Brain microvascular endothelial cell (primary cell): ENCODE measurements around the gene TNP1.

ENCODE experiments used
- DNase-seq: peaks from one replicate; pipeline ENCODE4 v3.0.0-alpha.2; 2020
- H3K27ac ChIP-seq: fragments of 250-450 bp; sonication (Bioruptor Pico); 2 replicates; pipeline ENCODE4 v1.5.1; 2020; ENCODE audit warnings: mild to moderate bottlenecking, moderate library complexity
- H3K27me3 ChIP-seq: fragments of 250-450 bp; sonication (Bioruptor Pico); replicated peaks from 2 replicates; pipeline ENCODE4 v1.5.1; 2020; ENCODE audit warnings: mild to moderate bottlenecking
- H3K36me3 ChIP-seq: fragments of 250-450 bp; sonication (Bioruptor Pico); replicated peaks from 2 replicates; pipeline ENCODE4 v1.5.1; 2020; ENCODE audit warnings: mild to moderate bottlenecking
- H3K4me3 ChIP-seq: 2 replicates; pipeline ENCODE4 v1.5.1; 2011; ENCODE audit warnings: low read depth, mild to moderate bottlenecking, control low read depth, low read length, moderate library complexity
- in situ Hi-C: cut with HindIII; loops from 2 replicates; pipeline ENCODE4 v1.10.0; 2017; ENCODE audit warnings: low sequenced_read_pairs, low pct_ligation_motif_present
- TF ChIP-seq, protein P1 (sequence below): IDR thresholded peaks from 2 replicates; pipeline ENCODE4 v1.5.1; 2011; ENCODE audit warnings: low read depth, mild to moderate bottlenecking, moderate library complexity, low read length, control low read depth, inconsistent platforms; ENCODE audit errors: missing control alignments

Gene TNP1

DNA sequence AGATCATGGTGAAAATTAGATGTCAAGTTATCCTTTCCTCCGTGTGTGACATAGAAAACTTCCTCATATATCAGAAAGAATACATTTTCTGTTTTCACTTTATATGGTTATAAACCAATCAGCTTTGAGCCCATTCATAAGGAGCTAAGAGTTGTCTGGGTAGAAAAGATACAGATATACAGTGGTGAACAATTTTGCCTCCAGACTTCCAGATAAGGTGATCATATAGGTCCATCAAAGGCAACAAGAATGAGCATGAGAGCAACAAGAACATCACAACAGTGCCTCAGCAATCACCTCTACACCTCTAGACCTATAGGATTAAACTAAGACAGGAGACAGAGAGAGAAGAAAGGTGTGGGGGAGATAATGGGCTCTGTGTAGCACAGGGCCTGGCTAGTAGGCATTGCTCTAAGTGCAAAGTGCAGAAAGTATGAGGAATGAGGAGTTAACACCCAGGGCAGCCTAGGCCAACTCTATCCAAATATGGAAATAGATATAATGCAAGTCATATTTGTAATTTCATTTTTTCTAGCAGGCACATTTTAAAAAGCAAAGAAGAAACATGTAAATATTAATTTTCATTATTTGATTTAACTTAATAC, 8.3 kb downstream of the TNP1 start:
- in situ Hi-C loops, result no loop called here
- no peak for DNase-seq
- Histone ChIP-seq H3K27me3 (no peaks in the 10 kb centered on the region), H3K36me3 (no peaks in the 10 kb centered on the region), H3K27ac (no peak overlapping the region), H3K4me3 (no peak overlapping the region)
- TF ChIP-seq, protein P1, sequence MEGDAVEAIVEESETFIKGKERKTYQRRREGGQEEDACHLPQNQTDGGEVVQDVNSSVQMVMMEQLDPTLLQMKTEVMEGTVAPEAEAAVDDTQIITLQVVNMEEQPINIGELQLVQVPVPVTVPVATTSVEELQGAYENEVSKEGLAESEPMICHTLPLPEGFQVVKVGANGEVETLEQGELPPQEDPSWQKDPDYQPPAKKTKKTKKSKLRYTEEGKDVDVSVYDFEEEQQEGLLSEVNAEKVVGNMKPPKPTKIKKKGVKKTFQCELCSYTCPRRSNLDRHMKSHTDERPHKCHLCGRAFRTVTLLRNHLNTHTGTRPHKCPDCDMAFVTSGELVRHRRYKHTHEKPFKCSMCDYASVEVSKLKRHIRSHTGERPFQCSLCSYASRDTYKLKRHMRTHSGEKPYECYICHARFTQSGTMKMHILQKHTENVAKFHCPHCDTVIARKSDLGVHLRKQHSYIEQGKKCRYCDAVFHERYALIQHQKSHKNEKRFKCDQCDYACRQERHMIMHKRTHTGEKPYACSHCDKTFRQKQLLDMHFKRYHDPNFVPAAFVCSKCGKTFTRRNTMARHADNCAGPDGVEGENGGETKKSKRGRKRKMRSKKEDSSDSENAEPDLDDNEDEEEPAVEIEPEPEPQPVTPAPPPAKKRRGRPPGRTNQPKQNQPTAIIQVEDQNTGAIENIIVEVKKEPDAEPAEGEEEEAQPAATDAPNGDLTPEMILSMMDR, result no peak

DNA sequence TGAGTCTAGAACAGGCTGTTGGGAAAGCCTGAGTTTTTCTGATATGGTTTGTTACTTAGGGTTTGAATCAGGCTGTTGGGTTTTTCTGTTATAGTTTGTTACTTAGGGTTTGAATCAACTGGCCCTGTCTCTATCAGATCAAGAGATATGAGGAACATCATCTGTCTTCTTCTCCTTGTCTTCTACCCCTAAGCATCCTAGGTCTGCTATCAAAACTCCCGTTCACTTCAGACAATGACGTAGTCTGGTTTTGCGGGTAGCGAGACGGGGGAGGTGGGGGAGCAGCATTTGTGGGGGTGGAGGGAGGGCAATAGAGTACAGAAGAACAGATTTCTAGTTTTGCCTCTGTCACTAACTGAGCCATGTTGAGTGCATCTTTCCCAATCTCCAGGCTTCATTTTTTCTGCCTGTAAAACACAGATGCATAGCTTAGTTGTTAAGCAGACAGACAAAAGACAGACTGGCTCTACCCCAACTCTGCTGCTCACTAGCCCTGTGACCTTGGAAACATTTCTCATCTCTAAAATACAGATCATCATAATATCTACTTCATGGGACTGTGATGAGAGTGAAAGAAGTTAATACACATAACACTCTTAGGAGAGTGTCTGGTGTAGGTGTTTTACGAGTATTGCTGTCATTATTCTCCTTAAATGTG, 9.1 kb downstream of the TNP1 start:
- no peak overlapping the region for H3K4me3 ChIP-seq
- in situ Hi-C loops, result no loop called here
- no peak overlapping the region for H3K27ac ChIP-seq
- no peak for DNase-seq
- TF ChIP-seq, protein P1, result no peak
- H3K36me3 ChIP-seq, result no peaks in the 10 kb centered on the region
- no peaks in the 10 kb centered on the region for H3K27me3 ChIP-seq

DNA sequence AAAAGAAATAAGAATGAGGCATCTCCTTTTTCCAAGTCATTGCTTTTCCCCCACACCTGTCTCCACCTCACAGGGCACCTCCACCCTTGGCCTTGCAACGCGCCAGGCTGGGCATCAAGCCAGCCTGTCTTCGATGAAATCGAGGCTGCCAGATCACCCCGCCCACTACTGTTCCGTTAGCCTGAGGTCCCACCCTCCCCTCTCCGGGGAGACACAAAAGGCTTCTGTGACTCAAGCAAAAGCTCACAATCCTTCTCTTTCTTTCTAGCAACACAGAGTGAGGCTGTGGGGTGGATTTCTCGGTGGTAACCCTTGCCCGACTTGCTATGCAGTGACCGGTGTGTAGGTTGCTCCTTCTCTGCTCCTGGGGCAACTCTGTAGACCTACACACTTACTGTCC, 9.9 kb downstream of the TNP1 start:
- no peak for DNase-seq
- Histone ChIP-seq H3K27me3 (no peaks in the 10 kb centered on the region), H3K4me3 (no peak overlapping the region), H3K27ac (no peak overlapping the region), H3K36me3 (no peaks in the 10 kb centered on the region)
- TF ChIP-seq, protein P1, result no peak
- in situ Hi-C loops, result no loop called here

DNA sequence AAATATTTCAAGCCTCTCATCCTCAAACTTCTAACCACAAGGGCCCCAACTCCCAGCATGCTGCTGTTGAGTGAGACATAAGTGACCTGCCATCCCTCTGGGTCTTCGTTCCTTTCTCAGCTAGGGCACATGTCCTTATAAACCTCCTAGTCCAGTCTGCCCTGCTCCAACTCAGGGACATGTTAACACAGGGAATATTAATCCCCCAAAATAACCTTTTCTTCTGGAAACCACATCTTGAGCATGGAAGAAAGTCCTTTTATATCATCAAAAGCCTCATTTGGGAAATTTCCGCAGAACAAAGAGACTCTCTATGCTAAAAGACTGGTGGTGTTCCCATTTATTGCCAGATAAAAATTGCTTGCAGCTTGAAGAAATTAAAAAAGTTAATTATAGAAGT, 14.4 kb downstream of the TNP1 start:
- no peak overlapping the region for H3K4me3 ChIP-seq
- no peaks in the 10 kb centered on the region for H3K36me3 ChIP-seq
- no peak for DNase-seq
- TF ChIP-seq, protein P1, result no peak
- in situ Hi-C loops, result no loop called here
- H3K27ac ChIP-seq, result no peak overlapping the region
- no peaks in the 10 kb centered on the region for H3K27me3 ChIP-seq

DNA sequence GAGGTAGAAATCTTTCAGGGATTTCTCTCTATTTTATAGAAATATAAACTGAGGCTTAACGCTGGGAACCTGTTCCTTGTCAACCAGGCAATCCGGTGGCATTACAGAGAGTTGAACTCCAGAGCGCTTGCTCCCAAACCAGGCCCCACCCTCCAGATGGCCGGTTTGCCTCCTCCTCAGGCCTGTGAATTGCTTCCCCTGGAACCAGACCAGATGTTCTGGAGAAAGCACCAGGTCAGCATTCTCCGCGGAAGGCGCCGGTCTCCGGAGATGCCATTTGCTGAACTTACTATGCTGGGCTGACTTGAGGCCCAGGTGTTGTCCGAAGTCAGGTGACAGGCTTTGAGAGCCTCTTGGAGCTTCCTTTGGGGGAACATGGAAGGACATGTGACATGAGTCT, 17.2 kb downstream of the TNP1 start:
- TF ChIP-seq, protein P1, result no peak
- no peak overlapping the region for H3K4me3 ChIP-seq
- H3K36me3 ChIP-seq, result no peaks in the 10 kb centered on the region
- in situ Hi-C loops, result no loop called here
- no peaks in the 10 kb centered on the region for H3K27me3 ChIP-seq
- no peak overlapping the region for H3K27ac ChIP-seq
- DNase-seq, result no peak

DNA sequence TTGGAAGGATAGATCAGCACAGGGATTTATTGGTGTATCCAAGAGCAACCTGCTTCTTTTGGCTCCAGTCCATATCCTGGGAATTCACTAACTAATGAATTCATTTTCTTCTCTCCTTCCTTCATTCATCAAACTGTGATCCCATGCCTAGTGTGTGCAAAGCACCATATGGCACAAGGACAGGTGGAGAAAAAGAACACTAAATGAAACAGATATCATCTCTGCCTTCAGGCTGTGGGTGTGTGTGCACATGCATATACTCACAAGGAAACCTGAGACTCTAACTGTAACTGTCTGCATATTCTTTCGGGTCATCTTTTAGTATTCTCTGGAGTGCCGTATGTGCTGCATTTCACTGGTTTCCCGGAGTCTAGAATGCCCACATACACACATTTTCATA, 20.2 kb downstream of the TNP1 start:
- no peak overlapping the region for H3K4me3 ChIP-seq
- H3K36me3 ChIP-seq, result no peaks in the 10 kb centered on the region
- in situ Hi-C loops, result no loop called here
- no peak overlapping the region for H3K27ac ChIP-seq
- H3K27me3 ChIP-seq, result no peaks in the 10 kb centered on the region
- TF ChIP-seq, protein P1, result no peak
- DNase-seq, result no peak
